GM13977 (cell line): Measurements from ENCODE around the gene SUSD3.
"Not testable (repeated sequence)": the region's sequence is repeated elsewhere in the genome, so short reads cannot be mapped to it uniquely, and the experiment has no call there.

Experiments used
- DNase-seq: peaks from one replicate; pipeline ENCODE4 v3.0.0; 2012; ENCODE audit warnings: low spot score
- in situ Hi-C: fragments of 300-500 bp; cut with MboI; formaldehyde crosslinking; loops from one replicate; pipeline ENCODE4 v1.12.0; 2022; ENCODE audit warnings: low sequenced_read_pairs, low pct_unique_long_range_greater_than_20kb, mixed read lengths, inconsistent platforms; ENCODE audit not compliant: unreplicated experiment
- TF ChIP-seq, protein P1 (sequence below): IDR thresholded peaks from 2 replicates; pipeline ENCODE4 v1.5.1; 2012; ENCODE audit warnings: mild to moderate bottlenecking, control low read depth; ENCODE audit not compliant: insufficient read depth; ENCODE audit errors: extremely low read depth, missing control alignments

Gene SUSD3

DNA sequence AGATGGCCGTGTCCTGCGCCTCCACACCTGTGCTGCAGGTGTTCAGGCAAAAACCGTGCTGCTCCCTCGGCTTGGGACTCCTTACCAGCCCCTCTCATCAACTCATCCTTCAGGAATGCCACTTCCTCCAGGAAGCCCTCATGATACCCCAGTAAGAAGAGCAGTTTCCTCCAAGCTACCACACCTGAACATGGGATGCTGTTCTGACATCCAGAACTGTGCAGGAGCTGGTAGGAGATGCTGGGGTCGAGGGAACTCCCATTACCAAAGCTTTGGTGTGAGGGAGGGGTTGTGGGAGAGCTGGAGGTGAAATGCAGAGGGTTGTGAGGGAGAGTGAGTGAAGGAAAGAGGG is 56.5 kb downstream of the SUSD3 start:
- TF ChIP-seq, protein P1, sequence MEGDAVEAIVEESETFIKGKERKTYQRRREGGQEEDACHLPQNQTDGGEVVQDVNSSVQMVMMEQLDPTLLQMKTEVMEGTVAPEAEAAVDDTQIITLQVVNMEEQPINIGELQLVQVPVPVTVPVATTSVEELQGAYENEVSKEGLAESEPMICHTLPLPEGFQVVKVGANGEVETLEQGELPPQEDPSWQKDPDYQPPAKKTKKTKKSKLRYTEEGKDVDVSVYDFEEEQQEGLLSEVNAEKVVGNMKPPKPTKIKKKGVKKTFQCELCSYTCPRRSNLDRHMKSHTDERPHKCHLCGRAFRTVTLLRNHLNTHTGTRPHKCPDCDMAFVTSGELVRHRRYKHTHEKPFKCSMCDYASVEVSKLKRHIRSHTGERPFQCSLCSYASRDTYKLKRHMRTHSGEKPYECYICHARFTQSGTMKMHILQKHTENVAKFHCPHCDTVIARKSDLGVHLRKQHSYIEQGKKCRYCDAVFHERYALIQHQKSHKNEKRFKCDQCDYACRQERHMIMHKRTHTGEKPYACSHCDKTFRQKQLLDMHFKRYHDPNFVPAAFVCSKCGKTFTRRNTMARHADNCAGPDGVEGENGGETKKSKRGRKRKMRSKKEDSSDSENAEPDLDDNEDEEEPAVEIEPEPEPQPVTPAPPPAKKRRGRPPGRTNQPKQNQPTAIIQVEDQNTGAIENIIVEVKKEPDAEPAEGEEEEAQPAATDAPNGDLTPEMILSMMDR = no peak
- in situ Hi-C loops = no loop called here
- no peak for DNase-seq

DNA sequence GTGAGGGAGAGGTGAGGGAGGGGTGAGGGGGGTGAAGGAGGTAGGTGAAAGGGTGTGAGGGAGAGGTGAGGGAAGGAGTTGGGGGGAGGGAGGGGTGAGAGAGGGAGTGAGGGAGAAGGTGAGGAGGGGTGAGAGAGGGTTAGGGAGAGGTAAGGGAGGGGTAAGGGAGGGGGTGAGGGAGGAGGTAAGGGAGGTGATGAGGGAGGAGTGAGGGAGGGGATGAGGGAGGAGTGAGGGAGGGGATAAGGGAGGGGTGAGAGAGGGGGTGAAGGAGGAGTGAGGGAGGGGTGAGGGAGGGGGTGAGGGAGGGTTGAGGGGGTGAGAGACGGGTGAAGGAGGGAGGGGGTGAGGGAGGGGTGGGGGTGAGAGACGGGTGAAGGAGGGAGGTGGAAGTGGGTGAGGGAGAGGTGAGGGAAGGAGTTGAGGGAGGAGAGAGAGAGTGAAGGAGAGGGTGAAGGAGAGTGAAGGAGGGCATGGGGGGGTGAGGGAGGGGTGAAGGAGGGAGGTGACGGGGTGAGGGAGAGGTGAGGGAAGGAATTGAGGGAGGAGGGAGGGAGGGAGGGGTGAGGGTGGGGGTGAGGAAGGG is 57.1 kb downstream of the SUSD3 start:
- no peak for DNase-seq
- TF ChIP-seq, protein P1 = no peak
- in situ Hi-C loops = no loop called here

DNA sequence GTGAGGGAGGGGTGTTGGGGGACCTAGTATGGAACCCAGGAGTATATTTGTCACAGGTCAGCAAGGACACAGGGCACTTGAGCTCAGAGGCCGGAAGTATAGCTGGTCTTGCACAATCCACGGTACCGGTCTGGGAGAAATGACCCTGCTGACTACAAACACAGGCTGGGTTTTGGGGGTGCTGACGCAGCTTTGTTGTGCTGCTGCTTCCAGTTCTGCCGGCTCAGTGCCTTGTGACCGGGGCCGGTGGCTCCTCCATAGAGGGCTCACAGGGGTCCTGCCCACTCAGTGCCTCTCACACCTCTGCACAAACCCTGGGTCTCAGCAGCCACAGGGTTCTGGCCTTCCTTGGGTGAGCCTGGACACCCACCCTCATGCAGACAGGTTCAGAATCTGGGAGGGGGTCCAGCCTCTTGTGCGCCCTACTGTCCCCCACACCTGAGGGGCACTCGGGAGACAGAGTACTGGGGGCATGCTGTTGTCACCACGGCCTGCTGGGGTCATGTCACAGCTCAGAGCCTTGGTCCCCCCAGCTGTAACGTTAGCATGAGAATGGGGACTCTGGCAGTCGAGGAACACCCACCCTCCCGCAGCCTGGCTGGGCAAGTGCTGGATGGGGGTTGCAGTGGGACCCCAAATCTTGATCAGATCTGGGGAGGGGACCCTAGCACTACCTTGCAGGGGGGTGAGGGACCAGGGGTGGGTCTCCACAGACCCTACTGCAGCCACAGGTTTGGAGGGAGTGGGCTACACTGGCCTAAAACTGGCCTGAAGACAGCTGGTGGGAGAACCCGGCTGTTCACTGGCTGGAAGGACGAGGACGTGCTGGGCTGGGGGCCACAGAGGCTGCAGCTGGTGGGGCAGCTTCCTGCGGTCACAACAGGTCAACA is 57.8 kb downstream of the SUSD3 start:
- TF ChIP-seq, protein P1 = no peak
- in situ Hi-C loops = no loop called here
- no peak for DNase-seq

DNA sequence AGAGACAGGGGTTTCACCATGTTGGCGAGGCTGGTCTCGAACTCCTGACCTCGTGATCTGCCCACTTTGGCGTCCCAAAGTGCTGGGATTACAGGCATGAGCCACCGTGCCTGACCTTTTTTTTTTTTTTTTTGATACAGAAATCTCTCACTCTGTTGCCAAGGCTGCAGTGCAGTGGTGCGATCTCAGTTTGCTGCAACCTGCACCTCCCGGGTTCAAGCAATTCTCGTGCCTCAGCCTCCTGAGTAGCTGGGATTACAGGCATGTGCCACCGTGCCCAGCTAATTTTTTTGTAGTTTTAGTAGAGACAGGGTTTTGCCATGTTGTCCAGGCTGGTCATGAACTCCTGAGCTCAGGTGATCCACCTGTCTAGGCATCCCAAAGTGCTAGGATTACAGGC is 59.0 kb downstream of the SUSD3 start:
- in situ Hi-C loops, DNase-seq: not testable (repeated sequence)

DNA sequence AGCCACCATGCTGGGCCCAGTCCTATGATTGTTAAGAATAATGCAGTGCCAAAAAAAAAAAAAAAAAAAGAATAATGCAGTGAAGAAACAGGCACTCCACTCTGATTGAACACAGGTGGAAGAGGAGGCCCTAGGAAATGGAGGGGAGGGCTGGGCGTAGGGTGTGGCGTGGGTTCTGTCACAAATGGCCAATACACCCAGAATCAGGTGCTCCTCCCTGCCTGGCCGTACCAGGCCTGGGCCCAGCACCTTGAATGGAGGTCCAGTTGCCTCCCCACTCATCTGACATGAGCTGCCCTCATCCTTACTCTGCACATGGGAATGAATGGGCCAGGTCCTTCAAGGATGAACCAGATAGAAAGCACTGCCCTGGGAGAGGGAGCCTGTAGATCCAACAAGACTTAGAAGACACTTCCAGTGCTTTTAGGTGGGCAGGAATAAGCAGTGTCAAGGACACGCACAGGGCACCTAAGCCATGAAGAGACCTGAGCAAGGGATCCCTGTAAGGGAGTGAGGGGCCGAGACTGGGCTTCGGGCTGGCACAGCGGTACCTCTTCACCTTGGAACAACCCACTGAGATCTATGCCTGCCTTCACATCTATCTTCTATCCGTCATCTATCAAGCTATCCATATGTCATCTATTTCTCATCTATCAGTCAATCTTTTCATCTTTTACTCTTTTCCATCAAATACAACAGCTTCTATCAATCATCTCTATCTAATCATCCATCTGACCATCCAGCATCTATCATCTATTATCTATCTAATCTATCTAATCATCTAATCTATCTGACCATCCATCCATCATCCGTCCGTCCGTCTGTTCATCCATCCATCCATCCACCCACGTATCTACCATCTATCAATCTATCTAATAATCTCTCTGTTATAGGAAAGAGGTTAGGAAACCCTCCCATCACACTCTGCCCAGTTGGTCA is 59.7 kb downstream of the SUSD3 start:
- in situ Hi-C loops = no loop called here
- TF ChIP-seq, protein P1 = no peak
- DNase-seq = no peak

DNA sequence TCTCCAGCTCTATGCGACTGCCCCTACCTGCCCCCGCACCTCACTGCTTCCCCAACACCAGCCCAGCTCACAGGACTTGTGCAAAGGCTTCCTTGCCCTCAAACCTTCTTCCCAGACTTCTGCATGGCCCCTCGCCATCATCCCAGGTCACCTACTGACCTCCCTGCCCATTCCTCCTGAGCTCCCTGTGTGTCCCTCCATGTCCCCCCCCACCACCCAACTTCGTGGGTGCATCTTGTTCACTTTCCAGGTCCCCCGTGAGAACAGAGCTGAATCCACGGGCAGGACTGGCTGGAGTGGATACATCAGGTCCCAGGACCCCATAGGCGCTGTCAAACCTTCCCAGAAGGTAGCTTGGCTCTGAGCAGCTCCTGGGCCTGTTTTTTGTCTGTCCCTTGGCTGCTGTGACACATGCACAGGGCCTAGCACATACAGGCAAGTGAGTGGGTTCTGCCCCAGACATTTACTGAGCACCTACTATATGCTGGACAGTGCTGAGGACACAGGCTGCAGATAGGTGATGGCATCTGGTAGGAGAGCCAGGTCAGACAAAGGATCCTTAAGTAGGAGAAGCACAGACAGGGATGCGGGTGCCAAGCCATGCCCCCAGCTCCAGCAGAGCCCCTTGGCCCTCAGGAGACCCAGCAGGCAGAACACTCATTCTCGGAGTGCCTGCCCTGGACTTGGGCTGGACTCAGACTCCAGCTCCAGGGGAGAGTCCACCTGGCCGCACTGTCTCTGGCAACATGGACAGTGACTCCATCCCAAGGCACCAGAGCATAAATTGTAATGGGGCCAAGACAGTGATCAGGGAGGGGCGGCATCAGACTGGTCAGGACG is 60.6 kb downstream of the SUSD3 start:
- TF ChIP-seq, protein P1 = no peak
- in situ Hi-C loops = no loop called here
- DNase-seq = no peak
